GM12891 (cell line): ENCODE measurements around the gene CD300LG.

Source experiments
- POLR2A ChIP-seq: IDR thresholded peaks from 2 replicates; pipeline ENCODE4 v1.6.1; 2011; ENCODE audit warnings: low read depth, low read length, control low read depth
- POLR2AphosphoS5 ChIP-seq: IDR thresholded peaks from 2 replicates; pipeline ENCODE4 v1.6.1; 2011; ENCODE audit warnings: low read depth, low read length, control low read depth

GRCh38 chr17:43816336-43817320, 30.3 kb upstream of the CD300LG start:
- no peak for TF ChIP-seq POLR2A
- TF ChIP-seq POLR2AphosphoS5 = no peak
